Measurements from ENCODE around the gene UBE2U. TPM values are rescaled to one million over a fixed set of nuclear protein-coding genes. Genes with fewer than 3 reads are reported as not detected.

The UBE2U gene
- total and polyA plus RNA-seq, 8 donors = 0.14 to 0.81 (median 0.63) TPM; not detected in 4

- 68 to 72% methylated on average over 3 of the region's 3 CpGs for WGBS, 2 donors
- DNase-seq (no peak), ATAC-seq (peak in 2 of 4 donors; percentile 68 to 79)
Measured at GRCh38 chr1:64171797-64172281, 31.6 kb upstream of the UBE2U start.

GRCh38 chr1:64172458-64172983, 30.9 kb upstream of the UBE2U start:
- H3K4me1 ChIP-seq = peaks cover 12 to 26% (median 26%) of the 10 kb centered on the region in 3 donors
- no peak overlapping the region for H3K4me3 ChIP-seq
- peak overlapping the region in 2 of 4 donors; percentile 70 to 73 for H3K27ac ChIP-seq
- H3K9me3 ChIP-seq = no peaks in the 10 kb centered on the region
- H3K27me3 ChIP-seq = no peaks in the 10 kb centered on the region
- 40 to 45% methylated on average over 3 of the region's 3 CpGs for WGBS, 2 donors
- TF ChIP-seq CTCF (IDR thresholded peaks at IDR 0.05) = no peak
- FAIRE-seq = no peak
- ATAC-seq = peak in 2 of 4 donors; percentile 13 to 36
- no peak for DNase-seq
- intact Hi-C loops (cut with DNase I) = no loop called here
- no peaks in the 10 kb centered on the region for H3K36me3 ChIP-seq

More at GRCh38 chr1:64171797-64172281, 31.6 kb upstream of the UBE2U start:
- H3K4me3 ChIP-seq = no peak overlapping the region
- H3K27me3 ChIP-seq = no peaks in the 10 kb centered on the region
- peaks cover 12 to 26% (median 26%) of the 10 kb centered on the region in 3 donors for H3K4me1 ChIP-seq
- H3K27ac ChIP-seq = peak overlapping the region in 2 of 4 donors; percentile 70 to 73
- no peaks in the 10 kb centered on the region for H3K9me3 ChIP-seq
- intact Hi-C loops (cut with DNase I) = no loop called here
- no peaks in the 10 kb centered on the region for H3K36me3 ChIP-seq
- no peak for TF ChIP-seq CTCF (IDR thresholded peaks at IDR 0.05)
- no peak for FAIRE-seq

- H3K27ac ChIP-seq = peak overlapping the region in 2 of 4 donors; percentile 70 to 73
- intact Hi-C loops (cut with DNase I) = no loop called here
- H3K9me3 ChIP-seq = no peaks in the 10 kb centered on the region
- H3K4me1 ChIP-seq = peaks cover 12 to 26% (median 26%) of the 10 kb centered on the region in 3 donors
- no peaks in the 10 kb centered on the region for H3K27me3 ChIP-seq
- H3K4me3 ChIP-seq = no peak overlapping the region
- 46 to 50% methylated on average over 6 of the region's 6 CpGs for WGBS, 2 donors
- no peak for TF ChIP-seq CTCF (IDR thresholded peaks at IDR 0.05)
- peak in 3 of 6 donors; percentile 31 to 68 (median 45) for DNase-seq
- ATAC-seq = peak; percentile 72 to 91 (median 77)
- H3K36me3 ChIP-seq = no peaks in the 10 kb centered on the region
- FAIRE-seq = no peak
Measured at GRCh38 chr1:64173336-64173940, 30.0 kb upstream of the UBE2U start.

- peak; percentile 29 for FAIRE-seq
- intact Hi-C loops (cut with DNase I) = no loop called here
- TF ChIP-seq CTCF (IDR thresholded peaks at IDR 0.05) = no peak
Measured at GRCh38 chr1:64175639-64176038, 27.8 kb upstream of the UBE2U start.

GRCh38 chr1:64176659-64177058, 26.8 kb upstream of the UBE2U start:
- Histone ChIP-seq H3K4me3 (no peak overlapping the region), H3K4me1 (peaks cover 12 to 26% (median 21%) of the 10 kb centered on the region in 3 donors), H3K27ac (no peak overlapping the region), H3K9me3 (no peaks in the 10 kb centered on the region), H3K27me3 (no peaks in the 10 kb centered on the region), H3K36me3 (no peaks in the 10 kb centered on the region)
- no peak for DNase-seq
- no peak for TF ChIP-seq CTCF (IDR thresholded peaks at IDR 0.05)
- no peak for FAIRE-seq
- intact Hi-C loops (cut with DNase I) = no loop called here
- no peak for ATAC-seq
- 88 to 96% methylated on average over 3 of the region's 3 CpGs for WGBS, 2 donors

More at GRCh38 chr1:64175639-64176038, 27.8 kb upstream of the UBE2U start:
- Histone ChIP-seq H3K27ac (no peak overlapping the region), H3K9me3 (no peaks in the 10 kb centered on the region), H3K4me3 (no peak overlapping the region), H3K4me1 (peaks cover 12 to 26% (median 26%) of the 10 kb centered on the region in 3 donors), H3K36me3 (no peaks in the 10 kb centered on the region), H3K27me3 (no peaks in the 10 kb centered on the region)
- ATAC-seq (no peak), DNase-seq (no peak)
